ENCODE measurements around the gene ZNF530. TPM values are rescaled to one million over a fixed set of nuclear protein-coding genes. Genes with fewer than 3 reads are reported as not detected.

Gene ZNF530
- total and polyA plus RNA-seq, 12 donors = 3.2 to 5.8 (median 4.5) TPM

GRCh38 chr19:57641715-57642234 is 42.1 kb downstream of the ZNF530 start:
- Histone ChIP-seq H3K27me3 (no peaks in the 10 kb centered on the region), H3K36me3 (peaks cover 8 to 79% (median 63%) of the 10 kb centered on the region in 9 donors), H3K4me1 (peaks cover 0 to 13% (median 0%) of the 10 kb centered on the region in 9 donors), H3K4me3 (no peak overlapping the region), H3K27ac (no peak overlapping the region), H3K9me3 (peaks cover 0 to 97% (median 53%) of the 10 kb centered on the region in 11 donors)
- intact Hi-C loops (cut with DNase I) = loop anchor here in 1 of 10 donors (5.0 kb wide), 1 partner anchor 36 kb away; no protein-coding TSS in a partner anchor
- ATAC-seq (no peak), DNase-seq (no peak)
- TF ChIP-seq CTCF (IDR thresholded peaks at IDR 0.05) = no peak
- 93 to 96% methylated on average over 4 of the region's 4 CpGs for WGBS, 2 donors

DNA sequence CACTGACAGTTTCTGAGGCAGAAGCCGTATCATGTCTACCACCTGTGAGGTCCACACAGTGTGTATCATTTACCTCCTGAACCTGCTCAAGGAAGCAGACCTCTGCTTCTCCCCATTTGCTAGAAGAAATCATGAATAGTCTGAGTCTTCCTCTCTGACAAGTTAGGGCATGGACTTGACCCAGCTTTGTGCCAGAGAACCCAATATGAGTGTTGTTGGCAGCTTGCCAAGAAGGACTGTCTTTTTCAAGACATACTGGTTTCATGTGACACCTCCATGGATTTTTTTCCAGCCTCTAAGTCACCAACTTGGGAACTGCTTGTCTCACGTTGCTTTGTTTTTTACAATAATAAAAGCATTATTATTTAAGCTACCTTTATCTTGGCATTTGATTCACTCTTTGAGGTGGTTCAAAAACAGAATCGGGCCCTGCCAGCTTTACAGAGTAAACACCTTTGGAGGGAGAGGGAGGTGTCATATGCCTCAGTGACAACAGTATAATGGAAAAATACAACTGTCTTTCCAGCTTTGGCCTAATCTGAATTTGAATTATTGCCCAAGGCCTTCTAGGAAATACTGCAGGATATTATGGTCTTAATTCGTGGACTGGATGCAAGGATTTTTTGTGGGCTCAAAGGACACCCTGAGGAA is 42.8 kb downstream of the ZNF530 start:
- intact Hi-C loops (cut with DNase I) = loop anchor here in 1 of 10 donors (5.0 kb wide), 1 partner anchor 35 kb away; no protein-coding TSS in a partner anchor
- Histone ChIP-seq H3K9me3 (peaks cover 0 to 90% (median 45%) of the 10 kb centered on the region in 11 donors), H3K27ac (no peak overlapping the region), H3K27me3 (no peaks in the 10 kb centered on the region), H3K4me1 (peaks cover 0 to 13% (median 0%) of the 10 kb centered on the region in 9 donors), H3K36me3 (peaks cover 8 to 72% (median 56%) of the 10 kb centered on the region in 9 donors), H3K4me3 (no peak overlapping the region)
- no peak for TF ChIP-seq CTCF (IDR thresholded peaks at IDR 0.05)
- DNase-seq = no peak
- 73% methylated on average over 4 of the region's 4 CpGs for WGBS, 2 donors
- ATAC-seq = no peak

GRCh38 chr19:57643734-57644133 is 44.0 kb downstream of the ZNF530 start:
- H3K9me3 ChIP-seq = peaks cover 0 to 89% (median 33%) of the 10 kb centered on the region in 11 donors
- peaks cover 0 to 13% (median 0%) of the 10 kb centered on the region in 9 donors for H3K4me1 ChIP-seq
- H3K27me3 ChIP-seq = no peaks in the 10 kb centered on the region
- peaks cover 8 to 59% (median 44%) of the 10 kb centered on the region in 9 donors for H3K36me3 ChIP-seq
- ATAC-seq = no peak
- H3K27ac ChIP-seq = no peak overlapping the region
- no peak for DNase-seq
- intact Hi-C loops (cut with DNase I) = loop anchor here in 1 of 10 donors (5.0 kb wide), 1 partner anchor 34 kb away; no protein-coding TSS in a partner anchor
- TF ChIP-seq CTCF (IDR thresholded peaks at IDR 0.05) = no peak
- H3K4me3 ChIP-seq = no peak overlapping the region

DNA sequence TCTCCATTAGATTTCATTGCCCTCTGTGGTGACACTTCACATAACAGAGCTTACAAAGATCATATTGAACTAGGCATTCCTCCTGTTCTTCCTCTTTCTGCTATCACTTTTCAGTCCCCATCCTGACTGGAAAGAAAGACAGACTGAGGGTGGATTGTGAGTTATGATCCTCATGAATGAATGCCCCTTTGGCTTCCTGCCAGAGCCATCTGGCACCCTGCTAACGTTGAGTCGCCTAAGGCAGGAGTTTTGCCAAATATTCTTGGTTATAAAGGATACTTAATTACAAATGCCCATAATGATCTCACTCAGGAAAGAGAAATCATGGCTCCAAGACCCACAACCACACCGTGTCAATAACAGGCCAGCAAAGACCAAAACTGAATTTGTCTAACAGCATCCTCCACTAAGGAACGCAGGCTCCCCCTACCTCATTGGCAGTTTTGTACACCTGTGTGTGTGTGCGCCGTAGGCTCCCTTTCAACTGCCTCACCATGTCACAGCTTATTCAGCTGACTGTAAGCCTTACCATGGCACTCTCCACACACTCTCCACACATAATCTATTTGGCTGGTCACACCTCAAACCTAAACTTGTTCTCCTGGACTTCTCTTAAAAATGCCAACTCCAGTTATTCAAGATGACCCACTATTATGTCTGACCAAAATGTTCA is 48.8 kb downstream of the ZNF530 start:
- Histone ChIP-seq H3K27me3 (no peaks in the 10 kb centered on the region), H3K36me3 (peaks cover 0 to 12% (median 0%) of the 10 kb centered on the region in 9 donors), H3K27ac (no peak overlapping the region), H3K9me3 (peaks cover 0 to 52% (median 4%) of the 10 kb centered on the region in 11 donors), H3K4me1 (peaks cover 0 to 15% (median 0%) of the 10 kb centered on the region in 9 donors), H3K4me3 (no peak overlapping the region)
- DNase-seq = no peak
- ATAC-seq = no peak
- intact Hi-C loops (cut with DNase I) = no loop called here
- 59 to 62% methylated on average over 6 of the region's 6 CpGs for WGBS, 2 donors
- no peak for TF ChIP-seq CTCF (IDR thresholded peaks at IDR 0.05)
